GM10847 (cell line): ENCODE results near the gene INPP5K.

ENCODE experiments used
- POLR2A ChIP-seq: IDR thresholded peaks from 2 replicates; pipeline ENCODE4 v1.6.1; 2011; ENCODE audit not compliant: insufficient read length; ENCODE audit errors: extremely low read depth

INPP5K gene

DNA sequence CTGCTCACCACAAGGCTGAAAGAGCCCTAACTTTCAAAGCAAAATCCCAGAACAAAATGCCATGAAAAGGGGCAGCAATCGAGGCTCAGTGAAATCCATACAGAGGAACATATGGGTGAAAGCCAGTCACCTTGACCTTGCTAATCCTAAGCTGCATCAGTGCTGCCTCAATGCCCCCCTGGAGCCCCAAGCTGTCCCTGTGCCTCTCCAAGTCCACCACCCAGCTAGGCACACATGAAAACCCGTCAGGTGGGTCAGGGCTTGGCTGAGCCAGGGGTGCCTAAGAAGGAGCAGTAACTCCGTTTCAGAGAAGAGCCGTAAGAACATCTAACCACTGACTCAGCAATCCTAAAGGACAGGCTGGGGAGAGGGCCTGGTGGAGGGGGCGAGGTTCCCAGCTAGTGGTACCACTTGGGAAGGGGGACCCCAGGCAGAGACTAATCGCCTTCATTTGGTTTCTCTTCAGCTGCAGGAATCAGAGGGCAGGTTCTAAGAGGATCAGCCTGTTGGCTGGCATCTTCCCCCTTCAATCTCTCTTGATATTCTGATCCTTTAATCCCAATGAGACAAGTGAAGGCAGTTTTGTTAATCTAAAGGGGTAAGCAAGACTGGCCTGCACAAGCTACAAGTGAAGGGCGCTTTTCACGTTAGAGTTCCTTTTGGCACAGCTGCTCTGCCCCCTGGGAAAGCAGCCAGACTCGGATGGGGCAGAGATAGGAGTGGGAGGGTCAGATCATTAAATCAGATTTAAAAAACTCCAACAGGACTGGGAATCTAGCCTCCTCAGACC, 38.5 kb upstream of the INPP5K start:
- no peak for TF ChIP-seq POLR2A

GRCh38 chr17:1553354-1554266, 37.2 kb upstream of the INPP5K start:
- TF ChIP-seq POLR2A, result no peak

- TF ChIP-seq POLR2A, result no peak
Measured at GRCh38 chr17:1552932-1553331, 36.5 kb upstream of the INPP5K start.

GRCh38 chr17:1551741-1552140, 35.3 kb upstream of the INPP5K start:
- TF ChIP-seq POLR2A, result no peak

GRCh38 chr17:1548032-1548431, 31.6 kb upstream of the INPP5K start:
- no peak for TF ChIP-seq POLR2A

GRCh38 chr17:1546292-1546922, 30.0 kb upstream of the INPP5K start:
- no peak for TF ChIP-seq POLR2A

DNA sequence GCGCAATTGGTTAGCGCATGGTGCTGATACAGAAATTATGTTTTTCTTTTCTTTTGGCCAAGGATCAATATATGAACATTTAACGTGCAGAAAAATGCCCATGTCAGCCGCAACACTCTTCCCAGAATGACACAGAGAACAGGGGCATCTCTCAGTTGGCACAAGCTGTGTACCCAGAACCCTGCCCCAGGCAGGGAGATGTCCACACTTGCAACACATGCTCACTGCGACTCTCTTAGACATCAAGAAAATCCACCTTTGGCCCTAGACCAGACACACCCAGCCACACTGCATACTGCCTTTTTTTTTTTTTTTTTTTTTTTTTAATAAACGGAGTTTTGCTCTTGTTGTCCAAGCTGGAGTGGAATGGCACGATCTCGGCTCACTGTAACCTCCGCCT, 29.2 kb upstream of the INPP5K start:
- no peak for TF ChIP-seq POLR2A

GRCh38 chr17:1542316-1542715, 25.9 kb upstream of the INPP5K start:
- no peak for TF ChIP-seq POLR2A

- TF ChIP-seq POLR2A, result no peak
Measured at GRCh38 chr17:1541367-1541904, 25.0 kb upstream of the INPP5K start.

GRCh38 chr17:1539811-1540210, 23.4 kb upstream of the INPP5K start:
- TF ChIP-seq POLR2A, result no peak

- TF ChIP-seq POLR2A, result no peak
Measured at GRCh38 chr17:1535737-1536136, 19.3 kb upstream of the INPP5K start.

DNA sequence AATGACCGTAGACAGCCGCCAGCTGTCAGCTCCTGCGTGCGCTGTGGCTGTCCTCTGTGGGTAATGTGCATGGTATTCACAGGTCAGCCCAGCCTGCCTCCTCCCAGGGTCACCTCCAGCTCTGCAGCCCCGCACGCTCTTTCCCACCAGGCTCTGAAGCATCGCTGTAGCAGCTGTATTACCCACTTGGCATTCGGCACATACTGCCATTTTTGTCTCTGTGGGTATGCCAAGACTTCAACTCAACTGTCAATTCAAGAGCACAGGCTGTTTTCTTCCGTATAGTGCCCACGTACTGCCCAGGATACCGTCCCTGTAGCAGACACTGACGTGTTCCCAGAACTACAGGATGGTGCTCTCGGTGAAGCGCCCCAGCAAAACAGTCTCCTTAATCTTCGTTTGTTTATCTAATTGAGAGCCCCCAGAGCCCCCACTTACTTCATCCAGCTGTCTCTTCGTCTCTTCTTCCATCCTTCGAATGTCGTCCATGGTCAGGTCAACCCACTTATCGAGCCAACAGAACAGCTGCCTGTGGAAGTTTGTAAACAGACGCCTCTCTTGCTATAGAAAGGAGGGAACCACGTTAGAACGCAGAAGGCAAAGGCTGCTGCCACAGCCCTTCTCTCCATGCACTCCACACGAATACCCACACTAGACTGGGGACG, 17.4 kb upstream of the INPP5K start:
- no peak for TF ChIP-seq POLR2A

DNA sequence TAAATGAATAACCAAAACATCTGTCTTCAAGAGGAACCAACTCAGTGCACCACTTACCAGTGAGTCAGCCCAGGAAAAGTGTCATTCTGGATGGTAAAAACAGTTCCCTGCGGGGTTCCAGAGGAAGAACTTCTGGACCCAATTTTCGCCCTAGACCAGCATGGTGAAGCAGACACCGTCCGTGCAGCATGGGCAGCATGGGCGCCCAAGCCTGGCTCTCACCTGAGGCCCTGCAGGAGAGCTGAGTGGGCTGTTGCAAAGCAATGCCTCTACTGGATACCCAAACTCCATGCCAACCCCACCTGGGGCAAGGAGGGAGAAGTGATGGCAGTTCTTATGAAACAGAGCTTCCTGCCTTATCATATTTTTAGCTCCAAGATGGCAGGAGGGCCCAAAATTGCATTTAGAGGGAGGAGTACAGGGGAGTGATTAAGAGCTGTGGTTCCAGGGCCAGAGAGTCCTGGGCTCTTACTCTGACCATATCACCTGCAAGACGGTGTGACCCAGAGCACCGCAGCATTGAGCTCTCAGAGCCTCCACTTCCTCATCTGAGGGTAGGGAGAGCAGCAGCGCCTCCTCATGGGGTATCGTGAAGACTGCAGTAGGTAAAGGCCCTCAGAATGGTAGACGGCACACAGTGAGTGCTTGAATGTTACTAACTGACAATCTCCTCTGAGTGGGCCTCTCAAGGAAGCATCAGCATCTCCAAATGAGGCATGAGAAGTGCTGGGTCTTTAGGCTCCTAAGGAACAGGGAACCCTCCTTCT, 16.6 kb upstream of the INPP5K start:
- no peak for TF ChIP-seq POLR2A

DNA sequence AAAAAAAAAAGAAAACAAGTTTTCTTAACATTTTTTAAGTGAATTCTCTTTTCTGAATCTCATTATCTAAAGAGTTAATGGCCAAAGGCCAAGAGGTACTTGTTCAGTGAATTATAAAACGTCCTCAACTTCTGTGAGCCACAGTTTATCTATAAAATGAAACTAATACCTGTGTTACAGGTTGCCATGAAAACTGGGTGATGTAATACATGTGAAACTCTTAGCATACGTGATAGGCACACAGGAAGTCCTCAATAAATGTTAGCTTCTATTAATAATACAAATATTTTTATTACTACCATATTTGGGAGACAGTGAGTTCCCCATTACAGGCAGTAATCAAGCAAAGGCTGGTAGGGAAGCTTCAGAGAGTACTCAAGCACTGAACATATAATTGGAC, 13.5 kb upstream of the INPP5K start:
- TF ChIP-seq POLR2A, result no peak
